Hematopoietic multipotent progenitor cell treated with erythropoietin and hydrocortisone succinate and interleukin-3 and kit ligand, for 4 days (in vitro differentiated cells): ENCODE data around the gene PCDHB8.
"Not testable (repeated sequence)": the region's sequence is repeated elsewhere in the genome, so short reads cannot be mapped to it uniquely, and the experiment has no call there.

Source experiments
- DNase-seq: peaks from one replicate; pipeline ENCODE4 v3.0.0-alpha.2; 2015

The PCDHB8 gene

DNA sequence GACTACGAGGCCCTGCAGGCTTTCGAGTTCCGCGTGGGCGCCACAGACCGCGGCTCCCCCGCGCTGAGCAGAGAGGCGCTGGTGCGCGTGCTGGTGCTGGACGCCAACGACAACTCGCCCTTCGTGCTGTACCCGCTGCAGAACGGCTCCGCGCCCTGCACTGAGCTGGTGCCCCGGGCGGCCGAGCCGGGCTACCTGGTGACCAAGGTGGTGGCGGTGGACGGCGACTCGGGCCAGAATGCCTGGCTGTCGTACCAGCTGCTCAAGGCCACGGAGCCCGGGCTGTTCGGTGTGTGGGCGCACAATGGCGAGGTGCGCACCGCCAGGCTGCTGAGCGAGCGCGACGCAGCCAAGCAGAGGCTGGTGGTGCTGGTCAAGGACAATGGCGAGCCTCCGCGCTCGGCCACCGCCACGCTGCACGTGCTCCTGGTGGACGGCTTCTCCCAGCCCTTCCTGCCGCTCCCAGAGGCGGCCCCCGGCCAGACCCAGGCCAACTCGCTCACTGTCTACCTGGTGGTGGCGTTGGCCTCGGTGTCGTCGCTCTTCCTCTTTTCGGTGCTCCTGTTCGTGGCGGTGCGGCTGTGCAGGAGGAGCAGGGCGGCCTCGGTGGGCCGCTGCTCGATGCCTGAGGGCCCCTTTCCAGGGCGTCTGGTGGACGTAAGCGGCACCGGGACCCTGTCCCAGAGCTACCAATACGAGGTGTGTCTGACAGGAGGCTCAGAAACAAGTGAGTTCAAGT is 6.7 kb downstream of the PCDHB8 start:
- not testable (repeated sequence) for DNase-seq

DNA sequence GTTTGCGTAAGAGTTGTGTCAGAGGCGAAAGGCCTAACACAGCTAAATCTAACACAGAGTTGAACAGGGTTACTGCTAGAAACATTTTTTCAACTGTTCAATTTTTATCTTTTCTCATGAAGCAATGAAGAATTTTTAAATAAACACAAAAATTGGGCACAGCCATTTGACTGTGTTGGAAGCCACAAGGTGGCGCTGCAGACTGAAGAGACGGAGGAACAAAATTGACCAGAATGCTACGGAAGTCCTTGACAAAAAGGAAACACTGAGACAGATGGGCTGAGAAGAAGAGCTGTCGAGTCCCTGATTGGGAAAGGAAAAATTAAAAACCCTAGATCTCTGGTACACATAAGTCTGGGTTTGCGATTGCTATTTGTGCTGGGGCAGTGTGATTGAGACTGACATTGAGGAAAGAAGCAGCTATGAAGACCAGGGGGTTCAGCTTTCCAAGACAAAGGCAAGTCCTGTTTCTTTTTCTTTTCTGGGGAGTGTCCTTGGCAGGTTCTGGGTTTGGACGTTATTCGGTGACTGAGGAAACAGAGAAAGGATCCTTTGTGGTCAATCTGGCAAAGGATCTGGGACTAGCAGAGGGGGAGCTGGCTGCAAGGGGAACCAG is 9.4 kb downstream of the PCDHB8 start, which contains the start of gene PCDHB9:
PCDHB9 (plus strand) TSS at position 265 of the 616 bp plus-strand sequence; CDS start at position 423, 158 bp downstream.
- peak; percentile 27 for DNase-seq

GRCh38 chr5:141188682-141189081 is 11.1 kb downstream of the PCDHB8 start:
- not testable (repeated sequence) for DNase-seq

GRCh38 chr5:141189131-141189530 is 11.5 kb downstream of the PCDHB8 start:
- DNase-seq: not testable (repeated sequence)

DNA sequence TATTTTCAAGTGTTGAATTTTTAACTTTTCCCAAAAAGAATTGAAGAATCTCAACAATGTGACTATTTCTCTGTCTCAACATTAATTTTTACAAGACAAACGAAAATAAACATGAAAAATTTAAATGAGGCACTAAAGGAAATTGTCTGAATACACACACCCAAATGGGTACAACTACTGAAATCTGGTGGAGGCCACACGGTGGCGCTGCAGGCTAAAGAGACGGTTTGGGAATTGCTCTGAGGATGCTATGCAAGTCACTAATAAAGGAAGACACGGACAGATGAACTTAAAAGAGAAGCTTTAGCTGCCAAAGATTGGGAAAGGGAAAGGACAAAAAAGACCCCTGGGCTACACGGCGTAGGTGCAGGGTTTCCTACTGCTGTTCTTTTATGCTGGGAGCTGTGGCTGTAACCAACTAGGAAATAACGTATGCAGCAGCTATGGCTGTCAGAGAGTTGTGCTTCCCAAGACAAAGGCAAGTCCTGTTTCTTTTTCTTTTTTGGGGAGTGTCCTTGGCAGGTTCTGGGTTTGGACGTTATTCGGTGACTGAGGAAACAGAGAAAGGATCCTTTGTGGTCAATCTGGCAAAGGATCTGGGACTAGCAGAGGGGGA is 14.6 kb downstream of the PCDHB8 start, which contains the start of gene PCDHB10:
PCDHB10 (plus strand) TSS at position 244 of the 616 bp plus-strand sequence; CDS start at position 444, 200 bp downstream.
- peak; percentile 36 for DNase-seq

DNA sequence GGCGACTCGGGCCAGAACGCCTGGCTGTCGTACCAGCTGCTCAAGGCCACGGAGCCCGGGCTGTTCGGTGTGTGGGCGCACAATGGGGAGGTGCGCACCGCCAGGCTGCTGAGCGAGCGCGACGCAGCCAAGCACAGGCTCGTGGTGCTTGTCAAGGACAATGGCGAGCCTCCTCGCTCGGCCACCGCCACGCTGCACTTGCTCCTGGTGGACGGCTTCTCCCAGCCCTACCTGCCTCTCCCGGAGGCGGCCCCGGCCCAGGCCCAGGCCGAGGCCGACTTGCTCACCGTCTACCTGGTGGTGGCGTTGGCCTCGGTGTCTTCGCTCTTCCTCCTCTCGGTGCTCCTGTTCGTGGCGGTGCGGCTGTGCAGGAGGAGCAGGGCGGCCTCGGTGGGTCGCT is 16.7 kb downstream of the PCDHB8 start:
- DNase-seq: not testable (repeated sequence)

- DNase-seq: no peak
These were observed 18.8 kb downstream of the PCDHB8 start for GRCh38 chr5:141196363-141196762.

DNA sequence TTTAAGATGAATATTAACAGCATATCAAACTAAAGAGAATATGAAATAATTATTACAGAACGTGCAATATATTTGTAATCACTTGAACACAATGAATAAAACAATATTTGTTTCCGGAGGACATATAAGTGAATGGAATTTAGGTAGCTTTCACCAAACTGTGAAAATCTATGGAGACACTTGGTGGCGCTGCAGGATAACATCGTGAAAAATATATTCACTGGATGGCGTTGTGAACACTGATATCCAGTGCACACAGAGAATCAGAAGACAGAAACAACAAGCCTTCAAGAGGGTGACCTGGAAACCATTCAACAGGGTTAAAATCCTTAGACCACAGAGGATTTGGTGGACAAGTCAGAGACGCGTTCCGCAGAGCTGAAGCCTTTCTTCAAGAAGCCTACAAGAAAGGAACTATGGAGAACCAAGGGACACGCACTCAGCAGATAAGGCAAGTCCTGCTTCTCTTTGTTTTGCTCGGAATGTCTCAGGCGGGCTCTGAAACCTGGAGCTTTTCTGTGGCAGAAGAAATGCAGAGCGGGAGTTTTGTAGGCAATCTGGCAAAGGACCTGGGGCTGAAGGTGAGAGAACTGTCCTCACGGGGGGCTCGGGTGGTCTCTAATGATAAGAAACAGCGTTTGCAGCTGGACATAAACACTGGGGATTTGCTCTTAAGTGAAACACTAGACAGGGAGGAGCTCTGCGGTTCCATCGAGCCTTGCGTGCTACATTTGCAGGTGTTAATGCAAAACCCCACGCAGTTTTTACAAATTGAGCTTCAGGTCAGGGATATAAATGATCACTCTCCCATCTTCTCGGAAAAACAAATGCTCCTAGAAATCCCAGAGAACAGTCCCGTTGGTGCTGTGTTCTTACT is 22.0 kb downstream of the PCDHB8 start, which contains the start of gene PCDHB11:
PCDHB11 (plus strand) TSS at position 269 of the 877 bp plus-strand sequence; CDS start at position 417, 148 bp downstream.
- DNase-seq: peak; percentile 13

- DNase-seq: not testable (repeated sequence)
These were observed 23.5 kb downstream of the PCDHB8 start for GRCh38 chr5:141201126-141201525.

DNA sequence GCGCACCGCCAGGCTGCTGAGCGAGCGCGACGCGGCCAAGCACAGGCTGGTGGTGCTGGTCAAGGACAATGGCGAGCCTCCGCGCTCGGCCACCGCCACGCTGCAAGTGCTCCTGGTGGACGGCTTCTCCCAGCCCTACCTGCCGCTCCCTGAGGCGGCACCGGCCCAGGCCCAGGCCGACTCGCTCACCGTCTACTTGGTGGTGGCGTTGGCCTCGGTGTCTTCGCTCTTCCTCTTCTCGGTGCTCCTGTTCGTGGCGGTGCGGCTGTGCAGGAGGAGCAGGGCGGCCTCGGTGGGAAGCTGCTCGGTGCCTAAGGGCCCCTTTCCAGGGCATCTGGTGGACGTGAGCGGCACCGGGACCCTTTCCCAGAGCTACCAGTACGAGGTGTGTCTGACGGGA is 24.1 kb downstream of the PCDHB8 start:
- not testable (repeated sequence) for DNase-seq

DNA sequence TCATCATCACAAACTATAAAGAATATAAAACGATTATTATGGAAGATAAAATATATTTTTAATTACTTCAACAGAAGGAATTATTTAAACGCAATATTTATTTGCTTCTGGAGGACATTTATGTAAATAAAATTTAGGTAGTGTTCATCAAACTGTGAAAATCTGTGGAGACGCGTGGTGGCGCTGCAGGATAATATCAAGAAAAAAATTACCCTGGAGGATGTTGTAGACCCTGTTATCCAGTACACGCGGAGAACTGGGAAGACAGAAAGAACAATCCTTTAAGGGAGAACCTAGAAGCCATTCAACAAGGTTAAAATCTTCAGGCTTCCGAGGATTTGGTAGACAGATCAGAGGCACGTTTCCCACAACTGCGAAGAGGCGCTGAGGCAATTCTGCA is 30.9 kb downstream of the PCDHB8 start, which contains the start of gene PCDHB12:
PCDHB12 (plus strand) TSS at position 242 of the 400 bp plus-strand sequence. CDS start 189 bp downstream, outside the sequence.
- peak; percentile 3 for DNase-seq

DNA sequence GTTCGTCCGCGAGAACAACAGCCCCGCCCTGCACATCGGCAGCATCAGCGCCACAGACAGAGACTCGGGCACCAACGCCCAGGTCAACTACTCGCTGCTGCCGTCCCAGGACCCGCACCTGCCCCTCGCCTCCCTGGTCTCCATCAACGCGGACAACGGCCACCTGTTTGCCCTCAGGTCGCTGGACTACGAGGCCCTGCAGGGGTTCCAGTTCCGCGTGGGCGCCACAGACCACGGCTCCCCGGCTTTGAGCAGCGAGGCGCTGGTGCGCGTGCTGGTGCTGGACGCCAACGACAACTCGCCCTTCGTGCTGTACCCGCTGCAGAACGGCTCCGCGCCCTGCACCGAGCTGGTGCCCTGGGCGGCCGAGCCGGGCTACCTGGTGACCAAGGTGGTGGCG is 32.7 kb downstream of the PCDHB8 start:
- not testable (repeated sequence) for DNase-seq

GRCh38 chr5:141210849-141211248 is 33.3 kb downstream of the PCDHB8 start:
- not testable (repeated sequence) for DNase-seq

- DNase-seq: peak; percentile 20
These were observed 36.2 kb downstream of the PCDHB8 start, which contains the start of gene PCDHB13 for GRCh38 chr5:141213656-141214339. TSS of gene PCDHB13 (plus strand) at chr5:141213919. CDS start at chr5:141214124, 205 bp downstream.

DNA sequence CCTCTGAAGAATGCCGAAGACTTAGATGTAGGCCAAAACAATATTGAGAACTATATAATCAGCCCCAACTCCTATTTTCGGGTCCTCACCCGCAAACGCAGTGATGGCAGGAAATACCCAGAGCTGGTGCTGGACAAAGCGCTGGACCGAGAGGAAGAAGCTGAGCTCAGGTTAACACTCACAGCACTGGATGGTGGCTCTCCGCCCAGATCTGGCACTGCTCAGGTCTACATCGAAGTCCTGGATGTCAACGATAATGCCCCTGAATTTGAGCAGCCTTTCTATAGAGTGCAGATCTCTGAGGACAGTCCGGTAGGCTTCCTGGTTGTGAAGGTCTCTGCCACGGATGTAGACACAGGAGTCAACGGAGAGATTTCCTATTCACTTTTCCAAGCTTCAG is 37.0 kb downstream of the PCDHB8 start:
- not testable (repeated sequence) for DNase-seq

GRCh38 chr5:141215504-141215903 is 37.9 kb downstream of the PCDHB8 start:
- DNase-seq: not testable (repeated sequence)

- not testable (repeated sequence) for DNase-seq
These were observed 38.4 kb downstream of the PCDHB8 start for GRCh38 chr5:141216035-141216434.

DNA sequence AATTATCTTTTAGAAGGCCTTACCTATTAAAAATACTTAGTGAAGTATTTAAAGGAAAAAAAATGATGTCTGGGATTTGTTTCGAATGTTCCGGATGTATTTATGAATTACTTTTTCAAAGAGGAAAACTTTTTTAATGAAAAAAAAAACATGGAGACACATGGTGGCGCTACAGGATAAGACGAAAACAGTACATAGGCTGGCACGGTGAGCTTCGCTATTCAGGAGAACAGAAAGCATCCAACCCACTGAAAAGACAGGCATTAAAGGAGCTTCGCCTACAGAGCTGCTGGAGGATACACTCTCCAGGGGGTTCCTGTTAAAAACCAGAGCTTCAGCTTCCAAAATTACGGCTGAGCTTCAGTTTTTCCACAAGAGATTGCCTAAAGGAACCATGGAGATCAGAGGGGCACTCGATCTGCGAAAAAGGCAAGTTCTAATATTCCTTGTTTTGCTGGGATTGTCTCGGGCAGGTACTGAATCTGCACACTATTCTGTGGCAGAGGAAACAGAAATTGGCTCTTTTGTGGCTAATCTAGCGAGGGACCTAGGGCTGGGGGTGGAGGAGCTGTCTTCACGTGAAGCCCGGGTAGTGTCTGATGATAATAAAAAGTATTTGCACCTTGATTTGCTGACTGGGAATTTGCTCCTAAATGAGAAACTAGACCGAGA is 45.7 kb downstream of the PCDHB8 start, which contains the start of gene PCDHB14:
PCDHB14 (plus strand) TSS at position 232 of the 672 bp plus-strand sequence; CDS start at position 395, 163 bp downstream.
- peak; percentile 38 for DNase-seq

DNA sequence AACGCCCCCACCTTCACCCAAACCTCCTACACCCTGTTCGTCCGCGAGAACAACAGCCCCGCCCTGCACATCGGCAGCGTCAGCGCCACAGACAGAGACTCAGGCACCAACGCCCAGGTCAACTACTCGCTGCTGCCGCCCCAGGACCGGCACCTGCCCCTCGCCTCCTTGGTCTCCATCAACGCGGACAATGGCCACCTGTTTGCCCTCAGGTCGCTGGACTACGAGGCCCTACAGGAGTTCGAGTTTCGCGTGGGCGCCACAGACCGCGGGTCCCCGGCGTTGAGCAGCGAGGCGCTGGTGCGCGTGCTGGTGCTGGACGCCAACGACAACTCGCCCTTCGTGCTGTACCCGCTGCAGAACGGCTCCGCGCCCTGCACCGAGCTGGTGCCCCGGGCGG is 47.3 kb downstream of the PCDHB8 start:
- DNase-seq: not testable (repeated sequence)

GRCh38 chr5:141225421-141225820 is 47.8 kb downstream of the PCDHB8 start:
- not testable (repeated sequence) for DNase-seq
